ENCODE data around the gene CAPN5. TPM values are rescaled to one million over a fixed set of nuclear protein-coding genes. Genes with fewer than 3 reads are reported as not detected.

CAPN5 gene
- total RNA-seq, 1 donor from 2014 or later, result 7.2 TPM

- no peak for ATAC-seq
- peaks cover 11% of the 10 kb centered on the region for H3K4me1 ChIP-seq
- TF ChIP-seq, protein P1, sequence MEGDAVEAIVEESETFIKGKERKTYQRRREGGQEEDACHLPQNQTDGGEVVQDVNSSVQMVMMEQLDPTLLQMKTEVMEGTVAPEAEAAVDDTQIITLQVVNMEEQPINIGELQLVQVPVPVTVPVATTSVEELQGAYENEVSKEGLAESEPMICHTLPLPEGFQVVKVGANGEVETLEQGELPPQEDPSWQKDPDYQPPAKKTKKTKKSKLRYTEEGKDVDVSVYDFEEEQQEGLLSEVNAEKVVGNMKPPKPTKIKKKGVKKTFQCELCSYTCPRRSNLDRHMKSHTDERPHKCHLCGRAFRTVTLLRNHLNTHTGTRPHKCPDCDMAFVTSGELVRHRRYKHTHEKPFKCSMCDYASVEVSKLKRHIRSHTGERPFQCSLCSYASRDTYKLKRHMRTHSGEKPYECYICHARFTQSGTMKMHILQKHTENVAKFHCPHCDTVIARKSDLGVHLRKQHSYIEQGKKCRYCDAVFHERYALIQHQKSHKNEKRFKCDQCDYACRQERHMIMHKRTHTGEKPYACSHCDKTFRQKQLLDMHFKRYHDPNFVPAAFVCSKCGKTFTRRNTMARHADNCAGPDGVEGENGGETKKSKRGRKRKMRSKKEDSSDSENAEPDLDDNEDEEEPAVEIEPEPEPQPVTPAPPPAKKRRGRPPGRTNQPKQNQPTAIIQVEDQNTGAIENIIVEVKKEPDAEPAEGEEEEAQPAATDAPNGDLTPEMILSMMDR (IDR thresholded peaks at IDR 0.05), result no peak
- no peak for DNase-seq
- peaks cover 52% of the 10 kb centered on the region for H3K27me3 ChIP-seq (ENCODE audit: low read depth)
- intact Hi-C loops (cut with DNase I), result no loop called here
- H3K27ac ChIP-seq, result no peak overlapping the region
- H3K4me3 ChIP-seq, result no peak overlapping the region
- no peaks in the 10 kb centered on the region for H3K9me3 ChIP-seq
- H3K36me3 ChIP-seq, result no peaks in the 10 kb centered on the region
Measured at GRCh38 chr11:77038029-77038824, 28.5 kb upstream of the CAPN5 start.

- Histone ChIP-seq H3K27ac (no peak overlapping the region), H3K4me3 (no peak overlapping the region), H3K9me3 (no peaks in the 10 kb centered on the region), H3K27me3 (ENCODE audit: low read depth) (peaks cover 52% of the 10 kb centered on the region), H3K4me1 (peaks cover 11% of the 10 kb centered on the region), H3K36me3 (no peaks in the 10 kb centered on the region)
- intact Hi-C loops (cut with DNase I), result no loop called here
- no peak for ATAC-seq
- TF ChIP-seq, protein P1 (IDR thresholded peaks at IDR 0.05), result no peak
- no peak for DNase-seq
Measured at GRCh38 chr11:77038825-77039326, 27.9 kb upstream of the CAPN5 start.

DNA sequence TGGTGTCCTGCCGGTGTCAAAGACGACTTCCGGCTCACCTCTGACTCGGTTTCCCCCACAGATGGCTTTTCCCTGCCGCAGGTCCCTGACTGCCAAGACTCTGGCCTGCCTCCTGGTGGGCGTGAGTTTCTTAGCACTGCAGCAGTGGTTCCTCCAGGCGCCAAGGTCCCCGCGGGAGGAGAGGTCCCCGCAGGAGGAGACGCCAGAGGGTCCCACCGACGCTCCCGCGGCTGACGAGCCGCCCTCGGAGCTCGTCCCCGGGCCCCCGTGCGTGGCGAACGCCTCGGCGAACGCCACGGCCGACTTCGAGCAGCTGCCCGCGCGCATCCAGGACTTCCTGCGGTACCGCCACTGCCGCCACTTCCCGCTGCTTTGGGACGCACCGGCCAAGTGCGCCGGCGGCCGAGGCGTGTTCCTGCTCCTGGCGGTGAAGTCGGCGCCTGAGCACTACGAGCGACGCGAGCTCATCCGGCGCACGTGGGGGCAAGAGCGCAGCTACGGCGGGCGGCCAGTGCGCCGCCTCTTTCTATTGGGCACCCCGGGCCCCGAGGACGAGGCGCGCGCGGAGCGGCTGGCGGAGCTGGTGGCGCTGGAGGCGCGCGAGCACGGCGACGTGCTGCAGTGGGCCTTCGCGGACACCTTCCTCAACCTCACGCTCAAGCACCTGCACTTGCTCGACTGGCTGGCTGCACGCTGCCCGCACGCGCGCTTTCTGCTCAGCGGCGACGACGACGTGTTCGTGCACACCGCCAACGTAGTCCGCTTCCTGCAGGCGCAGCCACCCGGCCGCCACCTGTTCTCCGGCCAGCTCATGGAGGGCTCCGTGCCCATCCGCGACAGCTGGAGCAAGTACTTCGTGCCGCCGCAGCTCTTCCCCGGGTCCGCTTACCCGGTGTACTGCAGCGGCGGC lies 27.0 kb upstream of the CAPN5 start:
- no peak for DNase-seq
- H3K27me3 ChIP-seq (ENCODE audit: low read depth), result peaks cover 54% of the 10 kb centered on the region
- H3K9me3 ChIP-seq, result no peaks in the 10 kb centered on the region
- peak; percentile 18 to 25 for ATAC-seq
- H3K4me1 ChIP-seq, result peaks cover 11% of the 10 kb centered on the region
- no peaks in the 10 kb centered on the region for H3K36me3 ChIP-seq
- TF ChIP-seq, protein P1 (IDR thresholded peaks at IDR 0.05), result peak; percentile 37
- peak overlapping the region; percentile 47 for H3K4me3 ChIP-seq
- H3K27ac ChIP-seq, result no peak overlapping the region
- intact Hi-C loops (cut with DNase I), result no loop called here

DNA sequence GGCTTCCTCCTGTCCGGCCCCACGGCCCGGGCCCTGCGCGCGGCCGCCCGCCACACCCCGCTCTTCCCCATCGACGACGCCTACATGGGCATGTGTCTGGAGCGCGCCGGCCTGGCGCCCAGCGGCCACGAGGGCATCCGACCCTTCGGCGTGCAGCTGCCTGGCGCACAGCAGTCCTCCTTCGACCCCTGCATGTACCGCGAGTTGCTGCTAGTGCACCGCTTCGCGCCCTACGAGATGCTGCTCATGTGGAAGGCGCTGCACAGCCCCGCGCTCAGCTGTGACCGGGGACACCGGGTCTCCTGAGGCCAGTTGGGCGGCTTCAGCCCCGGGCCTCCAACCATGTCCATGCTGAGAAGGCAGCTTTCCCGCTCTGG lies 26.4 kb upstream of the CAPN5 start:
- ATAC-seq, result no peak
- TF ChIP-seq, protein P1 (IDR thresholded peaks at IDR 0.05), result no peak
- H3K36me3 ChIP-seq, result no peaks in the 10 kb centered on the region
- intact Hi-C loops (cut with DNase I), result no loop called here
- H3K27ac ChIP-seq, result no peak overlapping the region
- H3K9me3 ChIP-seq, result no peaks in the 10 kb centered on the region
- peaks cover 60% of the 10 kb centered on the region for H3K27me3 ChIP-seq (ENCODE audit: low read depth)
- H3K4me1 ChIP-seq, result peaks cover 11% of the 10 kb centered on the region
- H3K4me3 ChIP-seq, result no peak overlapping the region
- DNase-seq, result no peak

DNA sequence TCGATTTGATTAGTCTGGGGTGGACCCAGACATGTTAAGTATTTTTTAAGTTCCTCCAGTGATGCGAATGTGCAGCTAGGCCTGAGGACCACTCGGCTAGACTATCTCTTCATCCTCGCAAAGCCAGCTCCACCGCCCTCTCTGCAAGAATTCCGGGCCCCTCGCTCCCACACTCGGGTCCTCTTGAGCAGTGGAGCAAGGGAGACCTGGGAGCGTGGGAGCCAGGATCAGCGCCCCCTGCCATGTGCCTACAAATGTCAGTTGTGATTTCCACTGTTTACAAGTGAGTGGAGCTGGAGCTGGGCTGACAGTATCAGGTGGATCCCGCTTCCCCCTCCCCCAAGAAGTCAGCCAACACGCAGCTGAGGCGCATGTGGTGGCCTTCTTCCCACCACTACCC lies 25.9 kb upstream of the CAPN5 start:
- TF ChIP-seq, protein P1 (IDR thresholded peaks at IDR 0.05), result no peak

More for the DNA sequence above, 25.9 kb upstream of the CAPN5 start:
- intact Hi-C loops (cut with DNase I), result no loop called here
- no peak overlapping the region for H3K27ac ChIP-seq
- peaks cover 14% of the 10 kb centered on the region for H3K4me1 ChIP-seq
- no peak overlapping the region for H3K4me3 ChIP-seq
- peaks cover 65% of the 10 kb centered on the region for H3K27me3 ChIP-seq (ENCODE audit: low read depth)
- no peaks in the 10 kb centered on the region for H3K36me3 ChIP-seq
- no peaks in the 10 kb centered on the region for H3K9me3 ChIP-seq
- no peak for DNase-seq
- no peak for ATAC-seq

All from lower lobe of right lung (tissue), 2 donors.